GM23338 (cell line): ENCODE data around the gene TBX19. TPM values are rescaled to one million over a fixed set of nuclear protein-coding genes. Genes with fewer than 3 reads are reported as not detected.

Experiments used
- ATAC-seq: fragments of 200-7000 bp; cut with Tn5 transposase; 3 replicates; pipeline ENCODE4 v1.9.1; 2020
- DNase-seq: peaks from one replicate; pipeline ENCODE4 v3.0.0-alpha.2; 2015; ENCODE audit warnings: low spot score
- H2AFZ ChIP-seq: fragments of 200-600 bp; sonication (generic); 2 replicates; pipeline ENCODE4 v1.8.0; 2016; ENCODE audit warnings: antibody characterized with exemption, mild to moderate bottlenecking, moderate library complexity
- H3F3A ChIP-seq: fragments of 200-600 bp; sonication (generic); replicated peaks from 2 replicates; pipeline ENCODE4 v1.8.0; 2017; ENCODE audit warnings: antibody characterized with exemption, mixed run types, low read depth
- H3K27ac ChIP-seq: fragments of 200-600 bp; sonication (generic); 2 replicates; pipeline ENCODE4 v1.6.1; 2016; ENCODE audit warnings: low read depth
- H3K27me3 ChIP-seq: fragments of 200-600 bp; sonication (generic); 2 replicates; pipeline ENCODE4 v1.8.0; 2016; ENCODE audit warnings: mild to moderate bottlenecking, mixed run types, moderate library complexity; ENCODE audit not compliant: insufficient read depth
- H3K36me3 ChIP-seq: fragments of 200-600 bp; sonication (generic); 2 replicates; pipeline ENCODE4 v1.8.0; 2016; ENCODE audit warnings: mild to moderate bottlenecking; ENCODE audit not compliant: insufficient read depth
- H3K4me1 ChIP-seq: fragments of 200-600 bp; sonication (generic); 2 replicates; pipeline ENCODE4 v1.8.0; 2016; ENCODE audit warnings: mild to moderate bottlenecking, moderate library complexity; ENCODE audit not compliant: insufficient read depth
- H3K4me2 ChIP-seq: fragments of 200-600 bp; sonication (generic); 2 replicates; pipeline ENCODE4 v1.7.1; 2017; ENCODE audit warnings: mixed run types
- H3K4me3 ChIP-seq: fragments of 200-600 bp; sonication (generic); 2 replicates; pipeline ENCODE4 v1.6.1; 2016; ENCODE audit warnings: mixed run types
- H3K79me2 ChIP-seq: fragments of 200-600 bp; sonication (generic); replicated peaks from 2 replicates; pipeline ENCODE4 v1.8.0; 2017; ENCODE audit warnings: mild to moderate bottlenecking; ENCODE audit not compliant: insufficient read depth
- H3K9me2 ChIP-seq: fragments of 200-600 bp; sonication (generic); 2 replicates; pipeline ENCODE4 v1.8.0; 2017; ENCODE audit not compliant: insufficient read depth
- H4K20me1 ChIP-seq: fragments of 200-600 bp; sonication (generic); replicated peaks from 2 replicates; pipeline ENCODE4 v1.8.0; 2017; ENCODE audit warnings: mild to moderate bottlenecking; ENCODE audit not compliant: insufficient read depth
- H3K27ac Mint-ChIP-seq: 2 replicates; pipeline ENCODE4 v1.8.0; 2020; ENCODE audit warnings: inconsistent platforms, mild to moderate bottlenecking, moderate library complexity, mixed read lengths
- H3K27me3 Mint-ChIP-seq: 3 replicates; pipeline ENCODE4 v1.8.0; 2022; ENCODE audit warnings: low read depth, mild to moderate bottlenecking, moderate library complexity, mixed read lengths, inconsistent platforms; ENCODE audit not compliant: insufficient read depth, poor library complexity
- H3K36me3 Mint-ChIP-seq: 3 replicates; pipeline ENCODE4 v1.8.0; 2021; ENCODE audit warnings: low read depth, mild to moderate bottlenecking, inconsistent platforms, moderate library complexity, mixed read lengths
- H3K4me1 Mint-ChIP-seq: 3 replicates; pipeline ENCODE4 v1.8.0; 2020; ENCODE audit warnings: mild to moderate bottlenecking, inconsistent platforms, mixed read lengths
- H3K4me3 Mint-ChIP-seq: 3 replicates; pipeline ENCODE4 v1.8.0; 2021; ENCODE audit warnings: moderate library complexity, mild to moderate bottlenecking, inconsistent platforms, mixed read lengths
- H3K9me3 Mint-ChIP-seq: 3 replicates; pipeline ENCODE4 v1.8.0; 2020; ENCODE audit warnings: moderate library complexity, mild to moderate bottlenecking, inconsistent platforms, mixed read lengths
- EZH2 ChIP-seq: fragments of 200-600 bp; sonication (generic); IDR thresholded peaks from one replicate; pipeline ENCODE4 v1.8.0; 2017; ENCODE audit warnings: antibody characterized with exemption, mild to moderate bottlenecking, low read depth; ENCODE audit not compliant: unreplicated experiment
- POLR2AphosphoS5 ChIP-seq: IDR thresholded peaks from 2 replicates; pipeline ENCODE4 v1.6.1; 2016; ENCODE audit warnings: antibody characterized with exemption, low read depth
- ZNF462 ChIP-seq: fragments of 250-450 bp; sonication (Bioruptor Pico); IDR thresholded peaks from 2 replicates; pipeline ENCODE4 v1.5.0; 2020; ENCODE audit warnings: mild to moderate bottlenecking, moderate library complexity
- polyA plus RNA-seq: library from polyadenylated mRNA; unstranded; fragments of >200 nt; fragmentation: Nextera tagmentation; extraction: Ambion mirVana; gene quantifications from 2 replicates; pipeline ENCODE4 v1.2.1, GENCODE V29; 2016
- total RNA-seq: library from RNA; depleted of rRNA; stranded (reverse); fragments of >200 nt; shearing (Covaris generic); gene quantifications from 2 replicates; pipeline ENCODE4 v1.2.3, GENCODE V29; 2014
- TF ChIP-seq, protein P1 (sequence below): IDR thresholded peaks from 2 replicates; pipeline ENCODE4 v1.6.1; 2016; ENCODE audit warnings: antibody characterized with exemption
- TF ChIP-seq, protein P2 (sequence below), 2 experiments: fragments of 200-600 bp in 1 of 2; sonication (generic) in 1 of 2; conservative IDR thresholded peaks; 2 replicates each; pipeline versions ENCODE4 v1.5.1 to v1.6.1; 2016 to 2017; ENCODE audit warnings: antibody characterized with exemption in 2 of 2, low read depth in 2 of 2, mild to moderate bottlenecking in 2 of 2, moderate library complexity in 1 of 2

Gene TBX19
- total and polyA plus RNA-seq, 2 experiments from 2014 or later = 0.76 to 1.1 TPM

DNA sequence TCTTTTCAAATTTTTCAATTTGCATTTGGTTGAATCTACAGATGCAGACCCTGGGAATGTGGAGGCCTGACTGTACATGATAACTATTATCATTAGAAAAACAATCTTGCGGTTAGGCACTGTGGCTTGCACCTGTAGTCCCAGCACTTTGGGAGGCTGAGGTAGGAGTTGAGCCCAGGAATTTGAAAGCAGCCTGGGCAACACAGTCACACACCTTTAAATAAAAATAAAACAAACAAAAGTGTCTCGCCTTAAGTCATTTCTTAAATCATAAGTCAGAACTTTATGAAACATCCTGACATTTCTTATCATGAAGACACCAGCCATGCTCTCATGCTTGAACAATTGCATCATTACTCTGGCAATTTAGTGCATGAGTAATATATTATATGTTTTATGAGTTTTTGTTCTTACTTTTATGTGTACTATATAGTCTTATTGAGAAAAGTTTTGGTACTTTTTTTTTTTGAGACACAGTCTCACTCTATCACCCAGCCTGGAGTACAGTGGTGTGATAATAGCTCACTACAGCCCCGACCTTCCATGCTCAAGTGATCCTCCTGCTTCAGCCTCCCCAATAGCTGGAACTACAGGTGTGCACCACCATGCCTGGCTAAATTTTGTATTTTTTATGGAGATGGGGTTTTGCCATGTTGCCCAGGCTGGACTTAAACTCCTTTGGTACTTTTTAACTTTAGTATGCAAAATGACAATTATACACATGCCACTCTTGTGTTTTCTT, 7.8 kb downstream of the TBX19 start (continued):
- TF ChIP-seq ZNF462 (CRISPR knock-in tag) (no peak), POLR2AphosphoS5 (no peak), EZH2 (no peak)
- TF ChIP-seq, protein P1, sequence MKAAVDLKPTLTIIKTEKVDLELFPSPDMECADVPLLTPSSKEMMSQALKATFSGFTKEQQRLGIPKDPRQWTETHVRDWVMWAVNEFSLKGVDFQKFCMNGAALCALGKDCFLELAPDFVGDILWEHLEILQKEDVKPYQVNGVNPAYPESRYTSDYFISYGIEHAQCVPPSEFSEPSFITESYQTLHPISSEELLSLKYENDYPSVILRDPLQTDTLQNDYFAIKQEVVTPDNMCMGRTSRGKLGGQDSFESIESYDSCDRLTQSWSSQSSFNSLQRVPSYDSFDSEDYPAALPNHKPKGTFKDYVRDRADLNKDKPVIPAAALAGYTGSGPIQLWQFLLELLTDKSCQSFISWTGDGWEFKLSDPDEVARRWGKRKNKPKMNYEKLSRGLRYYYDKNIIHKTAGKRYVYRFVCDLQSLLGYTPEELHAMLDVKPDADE = no peak

- Histone ChIP-seq H3K4me1 (peaks cover 13% of the 10 kb centered on the region), H2AFZ (peak overlapping the region; percentile 38; the same call in 1 of the 2 replicates), H4K20me1 (no peaks in the 10 kb centered on the region), H3K79me2 (no peaks in the 10 kb centered on the region), H3K4me2 (peak overlapping the region; percentile 22; the same call in 1 of the 2 replicates), H3K9me2 (no peaks in the 10 kb centered on the region), H3K4me3 (no peak overlapping the region), H3F3A (no peaks in the 10 kb centered on the region), H3K27me3 (no peaks in the 10 kb centered on the region), H3K36me3 (no peaks in the 10 kb centered on the region), H3K27ac (no peak overlapping the region)
- Mint-ChIP-seq H3K4me3 (no peak overlapping the region), H3K36me3 (no peaks in the 10 kb centered on the region), H3K27me3 (peaks cover 3% of the 10 kb centered on the region), H3K4me1 (peaks cover 13% of the 10 kb centered on the region), H3K27ac (no peak overlapping the region), H3K9me3 (no peaks in the 10 kb centered on the region)
- DNase-seq = no peak
- ATAC-seq = no peak
- TF ChIP-seq, protein P2, sequence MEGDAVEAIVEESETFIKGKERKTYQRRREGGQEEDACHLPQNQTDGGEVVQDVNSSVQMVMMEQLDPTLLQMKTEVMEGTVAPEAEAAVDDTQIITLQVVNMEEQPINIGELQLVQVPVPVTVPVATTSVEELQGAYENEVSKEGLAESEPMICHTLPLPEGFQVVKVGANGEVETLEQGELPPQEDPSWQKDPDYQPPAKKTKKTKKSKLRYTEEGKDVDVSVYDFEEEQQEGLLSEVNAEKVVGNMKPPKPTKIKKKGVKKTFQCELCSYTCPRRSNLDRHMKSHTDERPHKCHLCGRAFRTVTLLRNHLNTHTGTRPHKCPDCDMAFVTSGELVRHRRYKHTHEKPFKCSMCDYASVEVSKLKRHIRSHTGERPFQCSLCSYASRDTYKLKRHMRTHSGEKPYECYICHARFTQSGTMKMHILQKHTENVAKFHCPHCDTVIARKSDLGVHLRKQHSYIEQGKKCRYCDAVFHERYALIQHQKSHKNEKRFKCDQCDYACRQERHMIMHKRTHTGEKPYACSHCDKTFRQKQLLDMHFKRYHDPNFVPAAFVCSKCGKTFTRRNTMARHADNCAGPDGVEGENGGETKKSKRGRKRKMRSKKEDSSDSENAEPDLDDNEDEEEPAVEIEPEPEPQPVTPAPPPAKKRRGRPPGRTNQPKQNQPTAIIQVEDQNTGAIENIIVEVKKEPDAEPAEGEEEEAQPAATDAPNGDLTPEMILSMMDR (conservative IDR thresholded peaks at IDR 0.05; ENCODE audit: low read depth in 2 of 2) = no peak
Measured at GRCh38 chr1:168291222-168291837, 10.7 kb downstream of the TBX19 start.
